GM18502 (cell line): Measurements from ENCODE around the gene IER5.

Experiments used
- ATAC-seq: cut with Tn5 transposase; IDR thresholded peaks from one replicate; pipeline ENCODE4 v1.9.1; 2021; ENCODE audit warnings: mild to moderate bottlenecking; ENCODE audit not compliant: unreplicated experiment, poor library complexity

Gene IER5

DNA sequence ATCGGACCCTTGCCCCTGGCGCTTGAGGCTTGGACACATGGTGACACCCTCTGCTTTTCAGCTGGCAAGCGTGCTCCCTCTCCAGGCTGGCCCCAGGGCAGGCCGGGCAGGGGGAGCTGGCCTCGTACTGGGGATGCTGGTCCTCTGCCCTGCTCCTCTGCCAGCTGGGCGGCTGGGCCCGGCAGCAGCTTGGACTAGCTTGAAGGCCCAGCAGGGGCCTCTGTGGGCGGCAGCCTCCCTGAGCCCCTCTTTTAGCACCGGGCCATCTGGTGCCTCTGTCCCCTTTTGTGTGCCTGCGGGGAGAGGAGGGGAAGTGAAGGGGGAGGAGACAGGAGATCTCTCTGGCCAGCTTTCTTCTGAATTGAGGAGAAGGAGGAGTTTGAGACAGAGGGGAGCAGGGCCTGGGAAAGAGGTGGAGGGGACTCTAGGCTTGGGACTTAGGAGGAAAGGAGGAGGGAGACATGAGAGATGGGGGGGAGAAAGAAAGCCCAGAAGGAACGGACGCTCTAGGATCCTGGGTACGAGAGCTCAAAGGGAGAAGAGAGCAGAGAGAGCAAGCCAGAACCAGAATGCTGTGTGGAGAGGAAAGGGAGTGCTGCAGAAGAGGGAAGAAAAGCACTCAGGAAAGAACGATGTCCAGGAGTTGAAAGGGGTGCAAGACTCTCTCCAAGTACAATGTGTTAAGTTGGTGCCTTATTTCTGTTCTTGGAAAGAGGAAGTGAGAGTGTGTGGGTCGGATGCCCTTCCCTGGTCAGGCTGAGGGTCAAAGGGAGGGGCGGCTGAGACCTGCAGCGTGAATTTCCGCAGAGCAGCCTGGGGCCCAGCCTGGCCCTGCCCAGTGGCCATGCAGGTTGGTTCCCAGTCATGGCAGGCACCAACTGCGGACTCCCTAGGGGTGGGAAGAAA, 40.3 kb downstream of the IER5 start:
- peak; percentile 44 for ATAC-seq

DNA sequence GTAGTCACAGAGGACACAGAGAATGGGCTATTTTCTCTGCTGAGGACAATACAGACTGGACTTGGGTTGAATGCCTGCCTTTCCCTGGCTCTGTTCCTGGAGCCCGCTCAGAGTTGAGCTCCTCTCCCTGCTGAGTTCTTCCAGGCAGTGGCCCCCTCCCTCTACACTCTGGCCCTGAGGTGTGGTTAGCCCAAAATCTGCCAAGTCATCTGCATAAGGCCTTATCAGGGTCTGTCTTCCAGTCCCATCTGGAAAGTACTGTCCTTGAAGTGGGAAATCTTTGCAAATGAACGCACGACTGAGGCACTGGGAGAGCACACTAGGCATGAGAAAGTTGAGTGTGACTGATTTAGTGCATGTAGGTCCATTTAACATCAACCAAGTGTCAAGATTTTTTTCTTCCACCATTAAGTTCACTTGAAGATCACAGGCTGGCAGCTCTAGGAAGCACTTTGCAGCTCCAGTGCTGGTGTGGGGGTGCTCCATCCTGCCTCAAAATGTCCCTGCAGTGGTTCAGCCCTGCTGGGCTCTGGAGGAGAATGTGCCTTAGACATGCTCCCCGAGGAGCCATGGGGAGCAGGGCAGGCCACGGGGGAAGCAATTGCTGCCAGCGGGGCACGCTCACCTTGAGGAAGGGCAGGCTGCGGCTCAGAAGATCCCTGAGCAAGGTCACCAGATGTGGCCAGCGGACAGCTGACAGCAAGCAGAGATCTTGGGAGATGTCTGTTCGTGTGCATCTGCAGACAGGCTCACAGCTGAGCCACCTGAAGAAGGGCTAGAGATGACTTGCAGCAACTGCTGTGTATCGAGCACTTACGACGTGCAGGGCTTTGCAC, 41.5 kb downstream of the IER5 start:
- ATAC-seq = no peak

DNA sequence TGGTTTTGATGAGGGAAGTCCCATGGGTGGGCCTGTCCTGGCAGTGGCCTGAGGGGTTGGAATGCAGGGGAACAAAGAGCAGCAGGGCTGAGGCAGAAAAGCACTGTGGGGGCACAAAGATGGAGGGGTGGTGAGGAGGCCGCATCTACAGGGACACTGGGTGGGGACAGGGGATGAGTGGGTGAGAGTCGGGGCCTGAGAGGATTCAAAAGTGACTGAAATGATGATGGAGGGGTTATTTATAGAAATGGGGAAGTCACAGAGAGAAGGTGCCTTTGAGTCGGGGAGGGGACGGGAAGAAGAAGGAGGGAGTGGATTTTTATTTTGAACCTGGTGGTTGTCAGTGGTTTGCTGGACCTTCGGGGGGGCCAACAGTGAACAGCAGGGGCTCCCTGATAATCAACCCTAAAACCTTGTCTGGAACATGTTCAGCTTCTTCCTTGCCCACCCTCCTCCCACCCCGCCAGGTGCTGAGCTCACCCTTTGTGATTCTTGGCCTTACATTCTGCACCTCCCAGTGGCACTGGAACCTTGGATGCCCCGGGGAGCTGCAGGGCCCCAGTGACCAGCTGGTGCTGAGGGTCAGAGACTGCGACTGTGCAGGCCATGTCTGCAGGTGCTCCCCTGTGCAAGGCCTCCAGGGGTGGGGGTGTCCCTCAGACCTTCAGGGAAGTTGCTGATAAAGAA, 42.9 kb downstream of the IER5 start:
- peak; percentile 34 for ATAC-seq

DNA sequence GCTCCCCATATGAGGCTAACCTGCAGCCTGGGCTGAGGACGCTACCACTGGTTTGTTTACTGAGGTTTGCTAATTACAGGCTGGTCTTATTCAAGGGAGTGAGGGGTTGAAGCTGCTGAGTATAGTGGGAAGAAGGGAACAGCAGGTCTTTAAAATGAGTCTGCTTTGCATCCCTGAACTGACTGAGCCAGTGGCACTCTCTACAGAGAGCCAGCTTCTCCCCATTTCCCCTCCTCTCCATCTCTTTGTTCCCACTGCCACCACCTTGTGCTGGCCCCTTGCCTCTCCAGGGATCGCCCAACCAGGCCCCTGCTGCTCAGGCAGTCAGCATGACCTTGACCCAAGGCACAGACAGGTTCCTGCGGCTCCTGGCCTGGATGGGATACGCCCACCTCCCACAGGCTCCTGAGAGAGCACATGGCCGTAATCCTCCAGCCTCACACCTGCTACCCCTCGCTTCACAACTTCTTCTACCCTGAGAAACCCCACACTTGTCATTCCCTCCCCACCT, 45.0 kb downstream of the IER5 start:
- ATAC-seq = no peak

DNA sequence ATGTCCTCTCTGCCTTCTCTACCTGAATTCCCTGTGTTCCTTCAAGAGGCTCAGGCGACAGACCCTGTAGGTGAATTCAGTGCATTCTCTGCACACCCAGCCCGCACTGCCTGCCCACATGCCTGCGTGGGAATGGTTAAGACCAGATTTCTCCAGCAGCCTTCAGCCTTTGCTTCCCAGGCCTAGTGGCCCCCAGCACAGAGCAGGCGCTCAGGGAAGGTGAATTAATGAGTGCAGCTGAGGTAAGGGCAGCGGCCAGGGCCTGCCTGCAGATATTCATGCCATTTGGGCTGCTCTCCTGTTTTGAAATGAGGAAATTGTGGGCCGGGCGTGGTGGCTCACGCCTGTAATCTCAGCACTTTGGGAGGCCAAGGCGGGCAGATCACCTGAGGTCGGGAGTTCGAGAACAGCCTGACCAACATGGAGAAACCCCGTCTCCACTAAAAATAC, 45.5 kb downstream of the IER5 start:
- ATAC-seq = no peak

DNA sequence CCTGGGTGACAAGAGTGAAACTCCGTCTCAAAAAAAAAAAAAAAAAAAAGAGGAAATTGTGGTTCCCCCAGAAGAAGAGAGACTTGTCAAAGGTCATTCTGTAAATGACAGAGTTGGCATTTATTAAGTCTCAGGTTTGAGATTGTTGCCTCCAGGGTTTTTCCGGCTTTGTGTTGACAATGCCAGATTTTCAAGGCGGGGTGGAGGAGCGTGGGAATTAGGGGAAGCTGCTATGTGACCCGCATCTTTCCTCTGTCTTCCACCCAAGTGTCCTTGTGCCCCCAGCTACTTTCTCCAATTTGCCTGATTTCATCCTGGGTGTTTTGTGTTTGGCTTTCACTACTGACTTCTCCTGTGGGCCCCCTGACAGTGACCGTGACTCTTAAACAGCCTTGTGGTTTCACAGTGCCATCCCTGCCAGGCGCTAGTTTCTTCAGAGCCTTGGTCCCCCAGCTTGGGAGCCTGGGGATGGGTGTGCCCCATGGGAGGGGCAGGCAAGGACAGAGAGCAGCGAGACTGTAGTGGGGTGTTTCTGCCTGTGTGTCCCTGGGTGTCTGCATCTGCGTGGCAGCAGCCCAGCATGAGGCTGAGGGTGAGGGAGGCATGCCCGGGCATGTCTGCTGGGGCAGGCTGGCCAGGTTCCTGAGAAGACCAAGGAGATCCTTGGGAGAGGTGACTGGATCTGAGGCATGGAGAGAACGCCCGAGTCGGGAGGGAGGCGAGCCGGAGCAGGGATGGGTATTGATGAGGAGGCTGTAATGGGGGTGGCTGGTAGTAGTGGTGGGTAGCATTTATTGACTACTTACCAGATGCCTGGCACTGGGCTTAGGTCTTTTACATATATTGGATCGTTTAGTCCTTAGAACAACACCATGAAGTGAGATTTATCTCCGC, 46.3 kb downstream of the IER5 start:
- peak; percentile 35 for ATAC-seq

DNA sequence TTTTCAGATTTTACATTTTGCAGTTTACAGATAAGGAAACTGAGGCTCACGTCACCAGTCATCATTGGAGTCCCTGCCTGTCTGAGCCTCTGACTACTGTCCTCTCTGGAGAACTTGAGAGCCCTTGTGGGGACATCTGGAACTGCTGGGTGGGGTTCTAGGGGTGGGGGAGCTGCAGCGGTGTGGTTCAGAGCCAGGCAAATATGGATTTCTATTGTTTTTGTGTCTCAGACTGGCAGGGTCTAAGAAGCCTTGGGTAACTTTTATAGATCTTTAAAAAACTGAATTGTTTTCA, 46.9 kb downstream of the IER5 start:
- no peak for ATAC-seq

DNA sequence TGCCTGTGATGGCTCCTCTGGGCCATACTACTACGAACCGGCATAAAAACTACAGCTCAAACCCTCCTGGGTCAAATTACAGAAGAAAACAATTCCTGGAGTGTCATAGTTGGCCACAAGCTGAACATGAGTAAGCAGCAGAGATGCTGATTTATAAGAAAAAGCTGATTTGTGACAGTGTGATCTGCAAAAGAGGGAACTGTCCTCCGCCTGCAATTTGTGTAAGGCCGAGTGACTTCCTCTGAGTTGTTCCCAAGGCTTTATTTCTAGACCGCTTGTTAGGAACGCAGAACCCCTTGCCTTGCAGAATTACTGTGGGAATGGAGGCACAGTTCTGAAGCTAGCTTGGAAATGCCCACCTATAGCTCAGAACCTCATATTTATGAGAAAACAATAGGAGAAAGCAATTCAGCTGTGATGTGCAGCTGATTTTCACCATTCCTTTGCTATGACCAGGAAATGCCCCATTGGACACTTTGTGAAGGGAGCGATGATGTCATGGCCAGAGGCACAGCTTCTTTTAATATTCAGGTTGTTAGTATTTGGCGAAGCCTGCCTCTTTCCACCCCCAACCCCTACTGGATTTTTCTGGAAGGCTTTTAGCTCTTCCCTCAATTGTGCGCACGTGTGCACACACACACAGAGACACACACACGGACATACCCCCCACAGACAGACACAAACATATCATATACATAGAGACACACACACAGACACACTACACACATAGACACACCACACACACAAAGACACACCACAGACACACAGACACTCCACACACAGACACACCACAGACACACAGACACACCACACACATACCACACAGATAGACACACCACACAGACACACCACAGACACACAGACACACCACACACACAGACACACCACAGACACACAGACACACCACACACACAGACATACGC, 47.6 kb downstream of the IER5 start:
- ATAC-seq = no peak

DNA sequence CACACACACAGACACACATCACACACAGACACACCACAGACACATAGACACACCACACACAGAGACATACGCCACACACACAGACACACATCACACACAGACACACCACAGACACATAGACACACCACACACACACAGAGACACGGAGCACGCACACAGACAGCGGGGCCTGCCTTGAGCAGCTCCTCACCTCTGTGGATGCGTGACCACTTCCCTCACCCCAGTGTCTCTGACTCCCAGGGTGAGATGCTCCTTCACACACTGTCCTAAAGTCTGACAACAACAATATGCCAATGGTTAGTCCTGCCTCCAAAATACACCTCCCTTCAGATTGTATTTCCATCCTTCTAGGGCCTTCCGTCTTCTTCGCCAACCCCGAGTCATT, 48.2 kb downstream of the IER5 start:
- ATAC-seq = no peak

DNA sequence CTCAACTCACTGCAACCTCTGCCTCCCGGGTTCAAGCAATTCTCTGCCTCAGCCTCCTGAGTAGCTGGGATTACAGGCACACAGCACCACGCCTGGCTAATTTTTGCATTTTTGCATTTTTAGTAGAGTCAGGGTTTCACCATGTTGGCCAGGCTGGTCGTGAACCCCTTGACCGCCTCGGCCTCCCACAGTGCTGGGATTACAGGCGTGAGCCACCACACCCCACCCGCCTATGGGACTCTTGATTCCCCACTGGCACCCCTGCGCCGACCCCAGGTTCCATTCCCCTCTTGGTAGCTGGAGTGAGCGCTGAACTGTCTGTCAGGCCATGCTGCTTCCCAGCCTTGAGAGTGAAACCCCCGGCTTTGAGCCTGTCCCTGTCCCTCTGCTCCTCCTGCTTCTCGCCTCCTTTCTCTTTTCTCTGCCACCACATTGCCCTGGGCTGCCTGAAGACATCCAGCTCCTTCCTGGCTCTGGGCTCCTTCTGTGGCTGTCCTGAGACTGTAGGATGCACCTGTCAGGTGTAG, 48.8 kb downstream of the IER5 start:
- no peak for ATAC-seq

DNA sequence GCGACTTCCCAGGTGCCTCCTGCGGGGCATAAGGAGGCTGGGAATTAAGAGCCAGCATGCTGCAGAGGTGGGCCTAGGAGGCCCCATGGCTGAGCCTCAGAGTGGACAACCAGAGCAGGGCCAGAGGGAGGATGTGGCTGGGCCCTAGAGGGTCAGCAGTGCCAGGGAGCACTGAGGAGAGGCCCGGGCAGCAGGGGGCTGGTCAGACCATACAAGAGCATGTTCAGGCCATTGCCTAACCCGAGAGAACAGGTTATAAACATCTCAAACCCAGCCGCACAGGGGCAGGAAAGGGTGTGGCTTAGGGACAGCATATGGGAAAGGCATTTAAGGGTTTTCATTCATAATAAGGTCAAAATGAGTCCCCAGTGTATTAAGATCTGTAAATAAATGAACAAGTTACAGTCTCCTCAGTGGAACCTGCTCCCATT, 51.1 kb downstream of the IER5 start:
- ATAC-seq = no peak

DNA sequence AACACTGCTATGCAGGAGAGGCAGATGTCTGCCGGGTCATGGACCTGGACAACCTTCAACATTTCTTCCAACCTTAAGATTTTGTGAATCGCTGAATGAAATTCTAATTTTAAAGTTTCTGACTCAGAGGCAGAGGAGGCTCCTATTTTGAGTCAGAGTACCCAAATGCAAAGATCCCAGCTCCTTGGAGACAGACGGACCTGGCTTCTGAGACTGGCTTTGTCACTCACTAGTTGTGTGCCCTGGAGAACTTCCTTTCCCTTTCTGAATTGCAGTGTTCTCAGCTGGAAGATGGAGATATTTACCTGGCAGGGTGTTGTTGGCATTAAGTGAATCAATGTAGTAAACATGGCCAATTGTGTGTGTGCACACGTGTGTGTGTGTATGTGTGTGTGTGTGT, 51.9 kb downstream of the IER5 start:
- ATAC-seq = no peak

DNA sequence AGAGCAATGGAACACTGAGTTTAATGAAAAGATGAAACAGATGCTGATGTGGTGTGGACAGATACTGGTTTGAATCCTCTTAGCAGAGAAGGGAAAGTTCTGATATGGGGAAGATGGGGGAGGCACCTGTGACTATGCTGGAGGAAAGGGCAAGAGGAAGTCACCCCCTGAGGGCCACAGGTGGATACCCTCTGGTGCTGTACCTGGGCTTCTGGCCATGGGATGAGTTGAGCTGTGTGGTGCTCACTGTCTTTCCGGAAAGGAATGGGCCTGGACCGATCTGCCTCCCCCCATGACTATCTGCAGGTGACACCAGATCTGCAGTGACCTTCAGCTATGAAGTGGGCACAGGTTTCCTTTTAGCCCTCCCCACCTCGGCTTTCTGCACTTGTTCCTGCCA, 52.4 kb downstream of the IER5 start:
- no peak for ATAC-seq

DNA sequence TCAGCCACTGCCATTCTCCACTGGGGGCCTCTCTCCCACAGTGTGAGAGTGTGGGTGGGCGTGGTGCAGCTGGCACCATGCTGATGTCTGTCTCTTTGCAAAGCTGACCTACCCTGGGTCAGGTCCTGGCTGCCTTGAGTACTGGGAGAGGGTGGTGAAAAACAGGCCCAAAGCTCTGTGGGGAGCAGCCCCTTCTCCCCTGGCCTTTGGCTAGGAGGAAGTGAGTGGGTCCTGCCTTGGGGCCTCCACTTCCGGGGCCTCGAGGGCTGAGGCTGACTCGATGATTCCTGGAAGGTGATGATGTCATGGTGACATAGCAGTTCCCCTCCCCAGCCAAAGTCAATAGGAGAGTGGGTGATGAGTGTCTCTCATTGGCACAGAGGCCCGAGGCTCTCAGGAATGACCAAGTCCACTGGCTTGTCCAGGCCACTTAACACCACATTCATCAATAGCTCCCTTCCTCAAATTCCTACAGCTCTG, 53.0 kb downstream of the IER5 start:
- ATAC-seq = no peak
